ENCODE results near the gene SNX14.

GRCh38 chr6:85472744-85473143, 120.9 kb downstream of the SNX14 start:
- no peak for TF ChIP-seq EP300 (IDR thresholded peaks at IDR 0.05)
- TF ChIP-seq CTCF (IDR thresholded peaks at IDR 0.05), result no peak
- TF ChIP-seq POLR2A (IDR thresholded peaks at IDR 0.05), result no peak

Measured in ovary (tissue), 3 donors.